NCI-H2081 treated with DMSO at 0.1 percent for 48 hours (cell line): ENCODE data around the gene EPSTI1.
"Not testable (repeated sequence)": the region's sequence is repeated elsewhere in the genome, so short reads cannot be mapped to it uniquely, and the experiment has no call there.

Source experiments
- DNase-seq: peaks from one replicate; lab custom pipeline; 2025; lab: John Stamatoyannopoulos, UW

The EPSTI1 gene

GRCh38 chr13:42893214-42893671 lies 98.8 kb downstream of the EPSTI1 start:
- no peak for DNase-seq

GRCh38 chr13:42892760-42893159 lies 99.3 kb downstream of the EPSTI1 start:
- DNase-seq: no peak

GRCh38 chr13:42891591-42891990 lies 100.5 kb downstream of the EPSTI1 start:
- no peak for DNase-seq

GRCh38 chr13:42885325-42885724 lies 106.7 kb downstream of the EPSTI1 start:
- DNase-seq: no peak

GRCh38 chr13:42883771-42884467 lies 108.1 kb downstream of the EPSTI1 start:
- no peak for DNase-seq

GRCh38 chr13:42883142-42883541 lies 108.9 kb downstream of the EPSTI1 start:
- DNase-seq: no peak

GRCh38 chr13:42880056-42880605 lies 111.9 kb downstream of the EPSTI1 start:
- no peak for DNase-seq

GRCh38 chr13:42878721-42879120 lies 113.3 kb downstream of the EPSTI1 start:
- no peak for DNase-seq

GRCh38 chr13:42876887-42877545 lies 115.0 kb downstream of the EPSTI1 start:
- no peak for DNase-seq

GRCh38 chr13:42876270-42876714 lies 115.7 kb downstream of the EPSTI1 start:
- no peak for DNase-seq

- DNase-seq: no peak
Observed at GRCh38 chr13:42875475-42876269, 116.4 kb downstream of the EPSTI1 start.

- DNase-seq: no peak
Observed at GRCh38 chr13:42874221-42874620, 117.8 kb downstream of the EPSTI1 start.

- DNase-seq: no peak
Observed at GRCh38 chr13:42873081-42873480, 119.0 kb downstream of the EPSTI1 start.

- DNase-seq: no peak
Observed at GRCh38 chr13:42867232-42867631, 124.8 kb downstream of the EPSTI1 start.

GRCh38 chr13:42865768-42866102 lies 126.3 kb downstream of the EPSTI1 start:
- DNase-seq: no peak

GRCh38 chr13:42864952-42865767 lies 126.9 kb downstream of the EPSTI1 start:
- DNase-seq: no peak

GRCh38 chr13:42862370-42862769 lies 129.7 kb downstream of the EPSTI1 start:
- not testable (repeated sequence) for DNase-seq

- DNase-seq: no peak
Observed at GRCh38 chr13:42860485-42860884, 131.6 kb downstream of the EPSTI1 start.

- DNase-seq: no peak
Observed at GRCh38 chr13:42859760-42860159, 132.3 kb downstream of the EPSTI1 start.

GRCh38 chr13:42855410-42855809 lies 136.6 kb downstream of the EPSTI1 start:
- no peak for DNase-seq

GRCh38 chr13:42852136-42852535 lies 139.9 kb downstream of the EPSTI1 start:
- DNase-seq: no peak

- DNase-seq: no peak
Observed at GRCh38 chr13:42849200-42849599, 142.8 kb downstream of the EPSTI1 start.
